NCI-H187 treated with DMSO at 0.1 percent for 48 hours (cell line): Measurements from ENCODE around the gene EFNA1.

Source experiments
- DNase-seq: peaks from one replicate; lab custom pipeline; 2025; lab: John Stamatoyannopoulos, UW

The EFNA1 gene

GRCh38 chr1:155124503-155125463 is 2.9 kb upstream of the EFNA1 start:
- no peak for DNase-seq

- DNase-seq: no peak
Observed at GRCh38 chr1:155125511-155125945, 2.1 kb upstream of the EFNA1 start.

- DNase-seq: no peak
Observed at GRCh38 chr1:155125946-155126555, 1.6 kb upstream of the EFNA1 start.

GRCh38 chr1:155126556-155127104 is 1.0 kb upstream of the EFNA1 start:
- DNase-seq: no peak

GRCh38 chr1:155127967-155128754 is 485 bp downstream of the EFNA1 start:
- no peak for DNase-seq

GRCh38 chr1:155128755-155129473 is 1.2 kb downstream of the EFNA1 start:
- no peak for DNase-seq

GRCh38 chr1:155130272-155131006 is 2.8 kb downstream of the EFNA1 start:
- DNase-seq: no peak

- DNase-seq: no peak
Observed at GRCh38 chr1:155131285-155131684, 3.6 kb downstream of the EFNA1 start.

- DNase-seq: no peak
Observed at GRCh38 chr1:155131856-155132255, 4.2 kb downstream of the EFNA1 start.

GRCh38 chr1:155133799-155134281 is 6.2 kb downstream of the EFNA1 start:
- DNase-seq: no peak

- no peak for DNase-seq
Observed at GRCh38 chr1:155134322-155134721, 6.6 kb downstream of the EFNA1 start.

- DNase-seq: no peak
Observed at GRCh38 chr1:155134880-155135414, 7.3 kb downstream of the EFNA1 start.

- peak; percentile 84 for DNase-seq
Observed at GRCh38 chr1:155135415-155136028, 7.8 kb downstream of the EFNA1 start, which contains the start of gene SLC50A1. Gene SLC50A1 (plus strand): TSS chr1:155135852. CDS start chr1:155135912, 60 bp downstream.

GRCh38 chr1:155136748-155137147 is 9.1 kb downstream of the EFNA1 start:
- DNase-seq: no peak

- DNase-seq: no peak
Observed at GRCh38 chr1:155137154-155137949, 9.7 kb downstream of the EFNA1 start.

- peak; percentile 71 for DNase-seq
Observed at GRCh38 chr1:155139895-155140629, 12.4 kb downstream of the EFNA1 start, which contains the start of gene DPM3. Gene DPM3 (minus strand): TSS chr1:155140531. CDS start chr1:155140240, 291 bp downstream.

- DNase-seq: no peak
Observed at GRCh38 chr1:155140630-155140953, 12.9 kb downstream of the EFNA1 start.

GRCh38 chr1:155141749-155142148 is 14.1 kb downstream of the EFNA1 start:
- no peak for DNase-seq
